ENCODE measurements around the gene FRAS1. TPM values are rescaled to one million over a fixed set of nuclear protein-coding genes. Genes with fewer than 3 reads are reported as not detected.

Gene FRAS1
- total RNA-seq, 2 donors from 2014 or later, result 2.0 to 7.1 TPM

GRCh38 chr4:78186597-78187543 is 129.7 kb downstream of the FRAS1 start:
- Histone ChIP-seq H3K27ac (no peak overlapping the region), H3K4me1 (ENCODE audit: control insufficient read depth in 1 of 2, low read depth in 2 of 2) (peaks cover 0 to 12% of the 10 kb centered on the region in 2 donors), H3K9me3 (no peaks in the 10 kb centered on the region), H3K36me3 (no peaks in the 10 kb centered on the region), H3K4me3 (no peak overlapping the region), H3K27me3 (replicated peaks; ENCODE audit: insufficient read depth) (no peaks in the 10 kb centered on the region)
- TF ChIP-seq CTCF (IDR thresholded peaks at IDR 0.05), result no peak
- DNase-seq (ENCODE audit: low spot score), result no peak
- ATAC-seq (ENCODE audit: insufficient number of reproducible peaks, low FRiP score, low read depth), result no peak

GRCh38 chr4:78190068-78190467 is 132.9 kb downstream of the FRAS1 start:
- no peak for DNase-seq (ENCODE audit: low spot score)
- Histone ChIP-seq H3K27me3 (replicated peaks; ENCODE audit: insufficient read depth) (no peaks in the 10 kb centered on the region), H3K4me3 (no peak overlapping the region), H3K36me3 (no peaks in the 10 kb centered on the region), H3K27ac (no peak overlapping the region), H3K9me3 (no peaks in the 10 kb centered on the region), H3K4me1 (ENCODE audit: control insufficient read depth in 1 of 2, low read depth in 2 of 2) (peaks cover 0 to 8% of the 10 kb centered on the region in 2 donors)
- no peak for TF ChIP-seq CTCF (IDR thresholded peaks at IDR 0.05)
- no peak for ATAC-seq (ENCODE audit: insufficient number of reproducible peaks, low FRiP score, low read depth)

GRCh38 chr4:78190595-78190994 is 133.5 kb downstream of the FRAS1 start:
- H3K36me3 ChIP-seq, result no peaks in the 10 kb centered on the region
- no peak for TF ChIP-seq CTCF (IDR thresholded peaks at IDR 0.05)
- H3K9me3 ChIP-seq, result peaks cover 3% of the 10 kb centered on the region
- no peaks in the 10 kb centered on the region for H3K27me3 ChIP-seq (replicated peaks; ENCODE audit: insufficient read depth)
- H3K4me3 ChIP-seq, result no peak overlapping the region
- no peak for ATAC-seq (ENCODE audit: insufficient number of reproducible peaks, low FRiP score, low read depth)
- peaks cover 0 to 5% of the 10 kb centered on the region in 2 donors for H3K4me1 ChIP-seq (ENCODE audit: control insufficient read depth in 1 of 2, low read depth in 2 of 2)
- DNase-seq (ENCODE audit: low spot score), result no peak
- H3K27ac ChIP-seq, result no peak overlapping the region

- H3K4me3 ChIP-seq, result no peak overlapping the region
- TF ChIP-seq CTCF (IDR thresholded peaks at IDR 0.05), result no peak
- H3K4me1 ChIP-seq (ENCODE audit: control insufficient read depth in 1 of 2, low read depth in 2 of 2), result no peaks in the 10 kb centered on the region
- no peak overlapping the region for H3K27ac ChIP-seq
- H3K27me3 ChIP-seq (replicated peaks; ENCODE audit: insufficient read depth), result no peaks in the 10 kb centered on the region
- ATAC-seq (ENCODE audit: insufficient number of reproducible peaks, low FRiP score, low read depth) (no peak), DNase-seq (ENCODE audit: low spot score) (no peak)
- no peaks in the 10 kb centered on the region for H3K36me3 ChIP-seq
- H3K9me3 ChIP-seq, result peaks cover 3% of the 10 kb centered on the region
Measured at GRCh38 chr4:78197947-78198346, 140.8 kb downstream of the FRAS1 start.

- Histone ChIP-seq H3K36me3 (no peaks in the 10 kb centered on the region), H3K4me3 (no peak overlapping the region), H3K27me3 (replicated peaks; ENCODE audit: insufficient read depth) (no peaks in the 10 kb centered on the region), H3K27ac (no peak overlapping the region), H3K9me3 (peaks cover 3% of the 10 kb centered on the region), H3K4me1 (ENCODE audit: control insufficient read depth in 1 of 2, low read depth in 2 of 2) (no peaks in the 10 kb centered on the region)
- TF ChIP-seq CTCF (IDR thresholded peaks at IDR 0.05), result no peak
- ATAC-seq (ENCODE audit: insufficient number of reproducible peaks, low FRiP score, low read depth) (no peak), DNase-seq (ENCODE audit: low spot score) (no peak)
Measured at GRCh38 chr4:78199984-78200383, 142.9 kb downstream of the FRAS1 start.

All from thoracic aorta (tissue), 2 donors.